NCI-H2029 treated with DMSO at 0.1 percent for 48 hours (cell line): ENCODE data around the gene PALLD.
"Not testable (repeated sequence)": the region's sequence is repeated elsewhere in the genome, so short reads cannot be mapped to it uniquely, and the experiment has no call there.

ENCODE experiments used
- DNase-seq: peaks from one replicate; lab custom pipeline; 2025; lab: John Stamatoyannopoulos, UW

PALLD gene

GRCh38 chr4:168797194-168797593, 300.3 kb downstream of the PALLD start:
- DNase-seq = no peak

- DNase-seq = no peak
Measured at GRCh38 chr4:168797738-168798375, 301.0 kb downstream of the PALLD start.

GRCh38 chr4:168800926-168801325, 304.1 kb downstream of the PALLD start:
- DNase-seq = no peak

GRCh38 chr4:168802222-168802621, 305.4 kb downstream of the PALLD start:
- no peak for DNase-seq

- not testable (repeated sequence) for DNase-seq
Measured at GRCh38 chr4:168803052-168803451, 306.2 kb downstream of the PALLD start.

- no peak for DNase-seq
Measured at GRCh38 chr4:168803732-168804131, 306.9 kb downstream of the PALLD start.

GRCh38 chr4:168804146-168804545, 307.3 kb downstream of the PALLD start:
- DNase-seq = no peak

- DNase-seq = no peak
Measured at GRCh38 chr4:168805341-168805740, 308.5 kb downstream of the PALLD start.

- not testable (repeated sequence) for DNase-seq
Measured at GRCh38 chr4:168806247-168806646, 309.4 kb downstream of the PALLD start.

- DNase-seq = no peak
Measured at GRCh38 chr4:168811207-168811606, 314.4 kb downstream of the PALLD start.

- no peak for DNase-seq
Measured at GRCh38 chr4:168811786-168812651, 315.2 kb downstream of the PALLD start.

GRCh38 chr4:168812806-168813205, 316.0 kb downstream of the PALLD start:
- no peak for DNase-seq

- no peak for DNase-seq
Measured at GRCh38 chr4:168813890-168814289, 317.0 kb downstream of the PALLD start.

GRCh38 chr4:168815379-168816345, 318.8 kb downstream of the PALLD start:
- DNase-seq = no peak

GRCh38 chr4:168817370-168817769, 320.5 kb downstream of the PALLD start:
- no peak for DNase-seq

GRCh38 chr4:168822481-168822880, 325.6 kb downstream of the PALLD start:
- DNase-seq = no peak

- no peak for DNase-seq
Measured at GRCh38 chr4:168825975-168826374, 329.1 kb downstream of the PALLD start.

- no peak for DNase-seq
Measured at GRCh38 chr4:168826620-168827019, 329.8 kb downstream of the PALLD start.

GRCh38 chr4:168830777-168831512, 334.1 kb downstream of the PALLD start:
- DNase-seq = no peak

- DNase-seq = no peak
Measured at GRCh38 chr4:168831585-168831918, 334.7 kb downstream of the PALLD start.

GRCh38 chr4:168831919-168832762, 335.3 kb downstream of the PALLD start:
- DNase-seq = no peak
